HepG2 (cell line): ENCODE measurements around the gene BBC3. TPM values are rescaled to one million over a fixed set of nuclear protein-coding genes. Genes with fewer than 3 reads are reported as not detected.

ENCODE experiments used
- ATAC-seq: fragments of 200-7000 bp; cut with Tn5 transposase; 3 replicates; pipeline ENCODE4 v1.9.1; 2020; ENCODE audit warnings: mild to moderate bottlenecking, moderate library complexity
- BruUV-seq: library from RNA; stranded (reverse); fragments of 400-500 nt; replicated peaks from 2 replicates; lab custom pipeline; 2021; lab: Mats Ljungman, UMichigan
- CTCF ChIA-PET: fragments of 300-600 bp; formaldehyde crosslinking; extraction: SDS; loops from one replicate; lab custom pipeline; 2021; ENCODE audit warnings: low total read pairs, inconsistent platforms, low intra/inter-chr PET ratio; lab: Yijun Ruan, JAX
- POLR2A ChIA-PET: fragments of 350-600 bp; sonication (Branson Sonifier 250); formaldehyde crosslinking; loops from one replicate; lab custom pipeline; 2020; ENCODE audit warnings: antibody characterized with exemption, inconsistent platforms; lab: Yijun Ruan, JAX
- DNase-seq: peaks from one replicate; pipeline ENCODE4 v3.0.0-alpha.2; 2015; ENCODE audit warnings: low spot score
- FAIRE-seq: peaks from 3 replicates; lab custom pipeline; 2011; peaks lifted over from hg19 to GRCh38; lab: Jason Lieb, UNC
- H2AFZ ChIP-seq: one replicate; pipeline ENCODE4 v1.6.1; 2011; ENCODE audit warnings: low read length, inconsistent platforms
- H3K27ac ChIP-seq: fragments of 300-600 bp; 3 replicates; pipeline ENCODE4 v1.8.0; 2011; ENCODE audit warnings: mixed run types, mild to moderate bottlenecking, mixed read lengths, low read length, inconsistent platforms; ENCODE audit not compliant: insufficient read depth; ENCODE audit errors: extremely low read length
- H3K27me3 ChIP-seq, 2 experiments: fragments of 200-600 bp in 1 of 2; 2 replicates in 1 of 2; 3 replicates in 1 of 2; pipeline versions ENCODE4 v1.6.0 to v1.8.0; 2011; ENCODE audit warnings: low read length in 2 of 2, mild to moderate bottlenecking in 2 of 2, moderate library complexity in 2 of 2, inconsistent platforms in 1 of 2; ENCODE audit not compliant: insufficient read depth in 2 of 2, control insufficient read depth in 1 of 2
- H3K36me3 ChIP-seq, 2 experiments: fragments of 200-600 bp in 1 of 2; replicated peaks in 1 of 2; 2 replicates in 1 of 2; 3 replicates in 1 of 2; pipeline versions ENCODE4 v1.5.1 to v1.8.0; 2011; ENCODE audit warnings: low read length in 2 of 2, inconsistent platforms in 1 of 2; ENCODE audit not compliant: insufficient read depth in 2 of 2, control insufficient read depth in 1 of 2
- H3K4me1 ChIP-seq: 2 replicates; pipeline ENCODE4 v1.5.1; 2012; ENCODE audit warnings: low read length, inconsistent platforms; ENCODE audit not compliant: insufficient read depth
- H3K4me2 ChIP-seq: 2 replicates; pipeline ENCODE4 v1.6.0; 2011; ENCODE audit warnings: low read depth, low read length, inconsistent platforms
- H3K4me3 ChIP-seq, 3 experiments: fragments of 200-600 bp in 1 of 3; sonication (generic), shearing (Covaris generic) in 1 of 3; replicated peaks in 1 of 3; 2 replicates each; pipeline ENCODE4 v1.5.1; 2011 to 2016; ENCODE audit warnings: low read length in 3 of 3, inconsistent platforms in 2 of 3, low read depth in 2 of 3, mild to moderate bottlenecking in 2 of 3, control low read depth in 1 of 3, mixed read lengths in 1 of 3; ENCODE audit not compliant: insufficient read depth in 1 of 3
- H3K79me2 ChIP-seq: one replicate; pipeline ENCODE4 v1.6.1; 2011; ENCODE audit warnings: low read length, inconsistent platforms; ENCODE audit not compliant: insufficient read depth
- H3K9ac ChIP-seq: 2 replicates; pipeline ENCODE4 v1.6.0; 2011; ENCODE audit warnings: mild to moderate bottlenecking, low read depth, low read length, inconsistent platforms; ENCODE audit not compliant: insufficient read depth
- H3K9me3 ChIP-seq: 2 replicates; pipeline ENCODE4 v1.5.1; 2012; ENCODE audit warnings: mild to moderate bottlenecking, low read length
- H4K20me1 ChIP-seq: 2 replicates; pipeline ENCODE4 v1.6.0; 2011; ENCODE audit warnings: inconsistent platforms, mild to moderate bottlenecking, low read length, moderate library complexity; ENCODE audit not compliant: insufficient read depth
- KLF13 ChIP-seq: sonication (generic); formaldehyde crosslinking; IDR thresholded peaks from 2 replicates; pipeline ENCODE4 v1.4.0; 2020; ENCODE audit warnings: mild to moderate bottlenecking, missing genetic modification reagents
- ZNF34 ChIP-seq: sonication (generic); formaldehyde crosslinking; IDR thresholded peaks from 2 replicates; pipeline ENCODE4 v1.4.0; 2020; ENCODE audit warnings: mild to moderate bottlenecking, missing genetic modification reagents, borderline replicate concordance
- ZNF75D ChIP-seq: sonication (generic); formaldehyde crosslinking; IDR thresholded peaks from 2 replicates; pipeline ENCODE4 v1.8.1; 2023; ENCODE audit warnings: missing genetic modification reagents, mild to moderate bottlenecking, borderline replicate concordance
- WGBS: methylation state at CpG from one replicate; pipeline ENCODE4 v1.1.6; 2017; ENCODE audit warnings: low lambda C conversion rate; 5-methylcytosine and 5-hydroxymethylcytosine counted together
- in situ Hi-C: cut with HindIII; loops from 2 replicates; pipeline ENCODE4 v1.10.0; 2017; ENCODE audit warnings: low pct_unique_long_range_greater_than_20kb; ENCODE audit not compliant: extremely low pct_ligation_motif_present
- intact Hi-C: fragments of 100-400 bp; cut with micrococcal nuclease; formaldehyde crosslinking; loops from one replicate; pipeline ENCODE4 v1.10.0; 2022; ENCODE audit not compliant: unreplicated experiment
- polyA plus RNA-seq, 8 experiments: library from polyadenylated mRNA; depleted of rRNA in 3 of 8; stranded (reverse) in 7 of 8; unstranded in 1 of 8; fragments of >200 nt; fragmentation: Illumina TruSeq in 4 of 8; extraction: Trizol in 4 of 8; gene quantifications; 2 replicates each; pipeline versions ENCODE4 v1.2.1 to v1.2.3, GENCODE V29; 2011 to 2016; ENCODE audit warnings: low read depth in 4 of 8, missing spikeins in 1 of 8, mixed read lengths in 1 of 8; ENCODE audit not compliant: insufficient read depth in 1 of 8
- total RNA-seq, 5 experiments: library from RNA; depleted of rRNA; stranded (reverse); fragments of >200 nt; fragmentation: Illumina TruSeq; extraction: Trizol; gene quantifications; 2 replicates each; pipeline ENCODE4 v1.2.3, GENCODE V29; 2016; ENCODE audit warnings: low read depth in 1 of 5
- TF ChIP-seq, protein P1 (sequence below): sonication (generic); formaldehyde crosslinking; IDR thresholded peaks from 2 replicates; pipeline ENCODE4 v1.4.0; 2020; ENCODE audit warnings: missing genetic modification reagents
- TF ChIP-seq, protein P2 (sequence below): sonication (generic); formaldehyde crosslinking; IDR thresholded peaks from 2 replicates; pipeline ENCODE4 v1.8.0; 2022; ENCODE audit warnings: mild to moderate bottlenecking, missing genetic modification reagents, moderate library complexity
- TF ChIP-seq, protein P3 (sequence below): sonication (generic); formaldehyde crosslinking; IDR thresholded peaks from 2 replicates; pipeline ENCODE4 v1.4.0; 2020; ENCODE audit warnings: mild to moderate bottlenecking, missing genetic modification reagents

Gene BBC3
- total and polyA plus RNA-seq, 2 of the 13 experiments (the other 11 are each of a cell fraction or from before 2014, with no cell fraction given) = 6.1 to 8.8 TPM

DNA sequence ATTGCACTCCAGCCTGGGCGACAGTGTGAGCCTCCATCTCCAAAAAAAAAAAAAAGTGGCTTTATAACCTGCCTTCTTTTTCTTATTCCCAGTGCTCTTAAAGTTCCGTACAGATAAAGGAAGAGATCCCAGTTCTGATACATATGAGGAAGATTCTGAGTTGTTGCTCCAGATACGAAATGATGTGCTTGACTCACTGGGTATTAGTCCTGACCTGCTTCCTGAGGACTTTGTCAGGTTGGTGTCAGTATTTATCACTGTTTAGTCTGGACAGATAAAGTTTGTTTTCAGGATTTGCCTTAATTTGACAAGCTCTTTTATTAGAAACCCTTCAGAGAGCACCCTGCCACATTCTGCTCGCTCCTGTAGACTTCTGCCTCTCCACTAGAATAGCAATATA lies 33.9 kb downstream of the BBC3 start:
- H3K36me3 ChIP-seq = peaks cover 19 to 47% of the 10 kb centered on the region in 2 experiments
- in situ Hi-C loops = no loop called here
- WGBS = 97% methylated on average over 4 of the region's 4 CpGs

More for the DNA sequence above, 33.9 kb downstream of the BBC3 start:
- ChIA-PET CTCF (no interaction called here), POLR2A (no interaction called here)
- DNase-seq (no peak), FAIRE-seq (no peak), ATAC-seq (no peak)
- intact Hi-C loops = no loop called here
- Histone ChIP-seq H3K4me2 (no peak overlapping the region), H3K9me3 (no peaks in the 10 kb centered on the region), H3K4me3 (no peak overlapping the region), H3K9ac (no peak overlapping the region), H4K20me1 (no peaks in the 10 kb centered on the region), H3K27me3 (no peaks in the 10 kb centered on the region), H3K4me1 (no peaks in the 10 kb centered on the region), H2AFZ (no peak overlapping the region), H3K79me2 (peaks cover 3% of the 10 kb centered on the region), H3K27ac (no peak overlapping the region)
- TF ChIP-seq ZNF75D (CRISPR knock-in tag) (no peak), ZNF34 (CRISPR knock-in tag) (no peak), KLF13 (no peak)
- TF ChIP-seq, protein P1, sequence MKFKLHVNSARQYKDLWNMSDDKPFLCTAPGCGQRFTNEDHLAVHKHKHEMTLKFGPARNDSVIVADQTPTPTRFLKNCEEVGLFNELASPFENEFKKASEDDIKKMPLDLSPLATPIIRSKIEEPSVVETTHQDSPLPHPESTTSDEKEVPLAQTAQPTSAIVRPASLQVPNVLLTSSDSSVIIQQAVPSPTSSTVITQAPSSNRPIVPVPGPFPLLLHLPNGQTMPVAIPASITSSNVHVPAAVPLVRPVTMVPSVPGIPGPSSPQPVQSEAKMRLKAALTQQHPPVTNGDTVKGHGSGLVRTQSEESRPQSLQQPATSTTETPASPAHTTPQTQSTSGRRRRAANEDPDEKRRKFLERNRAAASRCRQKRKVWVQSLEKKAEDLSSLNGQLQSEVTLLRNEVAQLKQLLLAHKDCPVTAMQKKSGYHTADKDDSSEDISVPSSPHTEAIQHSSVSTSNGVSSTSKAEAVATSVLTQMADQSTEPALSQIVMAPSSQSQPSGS (CRISPR knock-in tag) = no peak
- TF ChIP-seq, protein P2, sequence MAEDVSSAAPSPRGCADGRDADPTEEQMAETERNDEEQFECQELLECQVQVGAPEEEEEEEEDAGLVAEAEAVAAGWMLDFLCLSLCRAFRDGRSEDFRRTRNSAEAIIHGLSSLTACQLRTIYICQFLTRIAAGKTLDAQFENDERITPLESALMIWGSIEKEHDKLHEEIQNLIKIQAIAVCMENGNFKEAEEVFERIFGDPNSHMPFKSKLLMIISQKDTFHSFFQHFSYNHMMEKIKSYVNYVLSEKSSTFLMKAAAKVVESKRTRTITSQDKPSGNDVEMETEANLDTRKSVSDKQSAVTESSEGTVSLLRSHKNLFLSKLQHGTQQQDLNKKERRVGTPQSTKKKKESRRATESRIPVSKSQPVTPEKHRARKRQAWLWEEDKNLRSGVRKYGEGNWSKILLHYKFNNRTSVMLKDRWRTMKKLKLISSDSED (CRISPR knock-in tag) = no peak
- TF ChIP-seq, protein P3, sequence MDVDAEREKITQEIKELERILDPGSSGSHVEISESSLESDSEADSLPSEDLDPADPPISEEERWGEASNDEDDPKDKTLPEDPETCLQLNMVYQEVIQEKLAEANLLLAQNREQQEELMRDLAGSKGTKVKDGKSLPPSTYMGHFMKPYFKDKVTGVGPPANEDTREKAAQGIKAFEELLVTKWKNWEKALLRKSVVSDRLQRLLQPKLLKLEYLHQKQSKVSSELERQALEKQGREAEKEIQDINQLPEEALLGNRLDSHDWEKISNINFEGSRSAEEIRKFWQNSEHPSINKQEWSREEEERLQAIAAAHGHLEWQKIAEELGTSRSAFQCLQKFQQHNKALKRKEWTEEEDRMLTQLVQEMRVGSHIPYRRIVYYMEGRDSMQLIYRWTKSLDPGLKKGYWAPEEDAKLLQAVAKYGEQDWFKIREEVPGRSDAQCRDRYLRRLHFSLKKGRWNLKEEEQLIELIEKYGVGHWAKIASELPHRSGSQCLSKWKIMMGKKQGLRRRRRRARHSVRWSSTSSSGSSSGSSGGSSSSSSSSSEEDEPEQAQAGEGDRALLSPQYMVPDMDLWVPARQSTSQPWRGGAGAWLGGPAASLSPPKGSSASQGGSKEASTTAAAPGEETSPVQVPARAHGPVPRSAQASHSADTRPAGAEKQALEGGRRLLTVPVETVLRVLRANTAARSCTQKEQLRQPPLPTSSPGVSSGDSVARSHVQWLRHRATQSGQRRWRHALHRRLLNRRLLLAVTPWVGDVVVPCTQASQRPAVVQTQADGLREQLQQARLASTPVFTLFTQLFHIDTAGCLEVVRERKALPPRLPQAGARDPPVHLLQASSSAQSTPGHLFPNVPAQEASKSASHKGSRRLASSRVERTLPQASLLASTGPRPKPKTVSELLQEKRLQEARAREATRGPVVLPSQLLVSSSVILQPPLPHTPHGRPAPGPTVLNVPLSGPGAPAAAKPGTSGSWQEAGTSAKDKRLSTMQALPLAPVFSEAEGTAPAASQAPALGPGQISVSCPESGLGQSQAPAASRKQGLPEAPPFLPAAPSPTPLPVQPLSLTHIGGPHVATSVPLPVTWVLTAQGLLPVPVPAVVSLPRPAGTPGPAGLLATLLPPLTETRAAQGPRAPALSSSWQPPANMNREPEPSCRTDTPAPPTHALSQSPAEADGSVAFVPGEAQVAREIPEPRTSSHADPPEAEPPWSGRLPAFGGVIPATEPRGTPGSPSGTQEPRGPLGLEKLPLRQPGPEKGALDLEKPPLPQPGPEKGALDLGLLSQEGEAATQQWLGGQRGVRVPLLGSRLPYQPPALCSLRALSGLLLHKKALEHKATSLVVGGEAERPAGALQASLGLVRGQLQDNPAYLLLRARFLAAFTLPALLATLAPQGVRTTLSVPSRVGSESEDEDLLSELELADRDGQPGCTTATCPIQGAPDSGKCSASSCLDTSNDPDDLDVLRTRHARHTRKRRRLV (CRISPR knock-in tag) = no peak
- BruUV-seq = no TSS peak
